ENCODE measurements around the gene C1QBP. TPM values are rescaled to one million over a fixed set of nuclear protein-coding genes. Genes with fewer than 3 reads are reported as not detected.

Gene C1QBP
- total RNA-seq, 1 donor from 2014 or later: 541 TPM

GRCh38 chr17:5419356-5419958, 19.5 kb downstream of the C1QBP start, which contains the start of gene NUP88:
NUP88 (minus strand) TSS chr17:5419662; CDS start chr17:5419650, 12 bp downstream.
- DNase-seq (ENCODE audit: low read depth): peak; percentile 90
- H3K27me3 ChIP-seq (ENCODE audit: control insufficient read depth, insufficient read depth, low read length): no peaks in the 10 kb centered on the region
- no peak for FAIRE-seq
- TF ChIP-seq CTCF (IDR thresholded peaks at IDR 0.05; ENCODE audit: insufficient read depth, low read length, severe bottlenecking): no peak
- H3K36me3 ChIP-seq (ENCODE audit: control insufficient read depth, insufficient read depth, low read length): peaks cover 4% of the 10 kb centered on the region
- H3K4me3 ChIP-seq (ENCODE audit: low read depth, low read length): peak within 1 kb of the TSS; percentile 71

GRCh38 chr17:5418858-5419355, 20.0 kb downstream of the C1QBP start:
- peaks cover 4% of the 10 kb centered on the region for H3K36me3 ChIP-seq (ENCODE audit: control insufficient read depth, insufficient read depth, low read length)
- H3K27me3 ChIP-seq (ENCODE audit: control insufficient read depth, insufficient read depth, low read length): no peaks in the 10 kb centered on the region
- peak; percentile 71 for DNase-seq (ENCODE audit: low read depth)
- FAIRE-seq: no peak
- peak overlapping the region; percentile 71 for H3K4me3 ChIP-seq (ENCODE audit: low read depth, low read length)
- no peak for TF ChIP-seq CTCF (IDR thresholded peaks at IDR 0.05; ENCODE audit: insufficient read depth, low read length, severe bottlenecking)

- TF ChIP-seq CTCF (IDR thresholded peaks at IDR 0.05; ENCODE audit: insufficient read depth, low read length, severe bottlenecking): no peak
- peaks cover 10% of the 10 kb centered on the region for H3K36me3 ChIP-seq (ENCODE audit: control insufficient read depth, insufficient read depth, low read length)
- DNase-seq (ENCODE audit: low read depth): peak; percentile 40
Measured at GRCh38 chr17:5416901-5417300, 22.1 kb downstream of the C1QBP start.

GRCh38 chr17:5413682-5414081, 25.3 kb downstream of the C1QBP start:
- H3K27me3 ChIP-seq (ENCODE audit: control insufficient read depth, insufficient read depth, low read length): no peaks in the 10 kb centered on the region
- DNase-seq (ENCODE audit: low read depth) (peak; percentile 97), FAIRE-seq (no peak)
- TF ChIP-seq CTCF (IDR thresholded peaks at IDR 0.05; ENCODE audit: insufficient read depth, low read length, severe bottlenecking): no peak
- H3K4me3 ChIP-seq (ENCODE audit: low read depth, low read length): no peak overlapping the region
- peaks cover 13% of the 10 kb centered on the region for H3K36me3 ChIP-seq (ENCODE audit: control insufficient read depth, insufficient read depth, low read length)

More at GRCh38 chr17:5416901-5417300, 22.1 kb downstream of the C1QBP start:
- Histone ChIP-seq H3K27me3 (ENCODE audit: control insufficient read depth, insufficient read depth, low read length) (no peaks in the 10 kb centered on the region), H3K4me3 (ENCODE audit: low read depth, low read length) (no peak overlapping the region)
- no peak for FAIRE-seq

GRCh38 chr17:5410594-5411272, 28.2 kb downstream of the C1QBP start:
- H3K36me3 ChIP-seq (ENCODE audit: control insufficient read depth, insufficient read depth, low read length): peaks cover 21% of the 10 kb centered on the region
- H3K4me3 ChIP-seq (ENCODE audit: low read depth, low read length): no peak overlapping the region
- no peaks in the 10 kb centered on the region for H3K27me3 ChIP-seq (ENCODE audit: control insufficient read depth, insufficient read depth, low read length)
- FAIRE-seq: no peak
- no peak for TF ChIP-seq CTCF (IDR thresholded peaks at IDR 0.05; ENCODE audit: insufficient read depth, low read length, severe bottlenecking)
- no peak for DNase-seq (ENCODE audit: low read depth)

All from bronchial epithelial cell (primary cell).